Caki2 (cell line): ENCODE data around the gene HS6ST3. TPM values are rescaled to one million over a fixed set of nuclear protein-coding genes. Genes with fewer than 3 reads are reported as not detected.
"Not testable (repeated sequence)": the region's sequence is repeated elsewhere in the genome, so short reads cannot be mapped to it uniquely, and the experiment has no call there.

Experiments used
- DNase-seq: peaks from one replicate; pipeline ENCODE4 v3.0.0-alpha.2; 2015; ENCODE audit warnings: low read depth
- in situ Hi-C: cut with HindIII; loops from 2 replicates; pipeline ENCODE4 v1.10.0; 2016; ENCODE audit warnings: low sequenced_read_pairs, low pct_unique_long_range_greater_than_20kb, mixed read lengths
- total RNA-seq: library from RNA; depleted of rRNA; stranded (reverse); fragments of >200 nt; shearing (Covaris generic); gene quantifications from 2 replicates; pipeline ENCODE4 v1.2.3, GENCODE V29; 2014; ENCODE audit warnings: low replicate concordance

Gene HS6ST3
- total RNA-seq, 1 experiment from 2014 or later: 7.5 TPM

GRCh38 chr13:96475103-96475502 lies 385.2 kb downstream of the HS6ST3 start:
- no peak for DNase-seq
- in situ Hi-C loops: no loop called here

DNA sequence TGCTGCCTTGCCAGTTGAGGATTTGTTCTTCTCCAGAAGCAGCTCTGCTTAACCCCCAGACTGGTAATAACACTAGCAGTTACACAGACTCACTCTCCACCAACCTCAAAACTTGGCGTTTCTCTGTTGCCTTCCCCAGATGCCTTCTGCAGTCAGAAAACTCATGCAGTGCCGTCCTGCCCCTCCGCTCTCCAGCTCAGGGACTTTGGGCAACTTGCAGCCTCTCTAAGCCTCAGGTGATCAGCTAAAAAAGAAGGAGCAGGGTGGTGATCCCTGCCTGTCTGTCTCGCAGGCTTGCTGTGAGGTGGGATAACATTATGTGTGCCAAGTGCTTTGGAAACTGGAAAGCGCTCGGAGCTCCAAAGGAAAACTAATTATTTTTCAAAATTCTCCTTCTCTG lies 391.6 kb downstream of the HS6ST3 start:
- no peak for DNase-seq
- in situ Hi-C loops: no loop called here

- DNase-seq: no peak
- in situ Hi-C loops: no loop called here
Measured at GRCh38 chr13:96490496-96490989, 400.6 kb downstream of the HS6ST3 start.

DNA sequence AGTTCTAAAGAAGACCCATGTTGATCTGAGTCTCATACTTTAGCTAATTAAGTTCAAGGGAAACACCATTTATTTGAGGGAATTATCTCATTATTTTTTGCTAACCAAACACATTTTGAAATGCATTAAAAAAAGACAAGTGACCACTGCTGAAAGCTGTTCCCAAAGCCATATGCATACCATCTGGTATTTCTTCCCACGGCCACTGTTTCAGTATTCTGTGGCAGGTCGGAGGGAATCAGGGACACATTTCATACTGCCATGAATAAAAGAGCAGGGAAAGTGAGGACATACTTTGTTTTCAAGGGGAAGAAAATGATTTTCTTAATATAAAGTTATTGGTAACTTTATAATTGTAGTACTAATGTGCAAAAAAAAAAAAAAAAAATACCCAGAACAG lies 401.2 kb downstream of the HS6ST3 start:
- no peak for DNase-seq
- in situ Hi-C loops: no loop called here

DNA sequence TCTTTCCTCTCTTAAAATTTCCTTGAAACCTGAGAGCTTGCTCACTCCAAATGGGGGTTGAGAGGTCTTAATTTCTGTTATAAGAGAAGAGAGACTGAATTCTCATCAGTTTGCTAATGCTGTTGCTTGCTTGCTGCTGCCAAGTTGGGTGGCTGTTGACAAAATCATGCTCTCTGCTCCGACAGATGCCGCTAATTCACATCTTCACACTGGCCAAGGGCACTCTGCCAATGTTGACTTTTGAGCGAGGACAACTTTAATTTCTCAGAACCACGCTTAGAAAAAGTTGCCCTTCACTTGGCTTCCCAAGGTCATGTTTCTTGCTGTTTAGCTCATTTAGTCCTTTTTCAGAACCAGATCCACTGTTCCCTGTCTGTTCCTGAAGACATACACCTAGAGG lies 402.9 kb downstream of the HS6ST3 start:
- in situ Hi-C loops: no loop called here
- DNase-seq: no peak

DNA sequence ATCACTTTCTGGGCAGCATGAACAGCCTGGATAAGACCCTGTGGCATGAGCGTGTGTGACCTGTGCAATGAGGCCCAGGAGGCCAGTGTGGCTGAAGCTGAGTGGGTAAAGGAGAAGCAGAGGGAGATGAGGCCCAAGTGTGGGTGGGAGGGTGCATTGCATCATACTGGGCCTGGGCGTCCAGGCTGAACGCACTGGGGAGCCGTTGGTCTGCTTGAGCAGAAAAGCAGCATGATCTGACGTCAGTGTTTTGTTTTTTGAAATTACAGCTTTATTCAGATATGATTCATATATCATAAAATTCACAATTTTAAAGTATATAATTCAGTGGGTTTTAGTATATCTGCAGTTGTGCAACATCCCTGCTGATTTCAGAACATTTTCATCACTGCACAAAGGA lies 409.7 kb downstream of the HS6ST3 start:
- in situ Hi-C loops: no loop called here
- no peak for DNase-seq

DNA sequence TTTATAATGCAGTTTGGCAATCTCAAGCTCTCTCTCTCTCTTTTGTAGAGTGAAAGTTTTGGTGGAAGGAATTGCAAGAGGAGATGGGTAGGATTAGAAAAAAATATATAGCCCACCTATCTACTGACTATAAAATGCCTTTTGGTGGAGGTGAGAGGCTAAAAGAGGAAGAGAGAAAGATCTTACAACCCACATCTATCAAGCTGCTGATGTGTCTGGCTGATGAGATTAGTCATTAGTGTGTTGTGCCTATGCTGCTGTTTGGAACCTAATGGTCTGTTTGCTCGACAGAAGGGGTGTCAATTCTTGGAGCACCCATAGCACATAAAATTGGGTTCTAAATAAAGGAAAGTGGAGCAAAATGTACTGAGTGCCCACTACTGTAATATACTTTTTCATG lies 411.0 kb downstream of the HS6ST3 start:
- in situ Hi-C loops: no loop called here

DNA sequence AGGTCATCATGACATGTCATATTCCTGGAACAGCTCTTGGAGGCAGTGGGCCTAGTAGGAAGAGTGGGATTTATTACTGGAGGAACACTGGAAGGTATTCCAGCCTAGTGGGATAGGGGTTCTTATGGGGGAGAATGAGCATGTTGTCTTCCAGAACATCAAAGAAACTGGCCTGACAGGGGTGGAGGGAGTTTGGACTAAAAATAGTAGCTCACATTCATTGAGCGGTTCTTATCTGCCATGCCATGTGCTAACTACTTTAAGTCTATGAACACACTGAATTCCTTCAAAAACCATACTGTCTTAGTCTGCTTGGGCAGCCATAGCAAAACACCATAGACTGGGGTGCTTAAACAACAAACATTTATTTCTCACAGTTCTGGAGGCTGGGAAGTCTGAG lies 413.6 kb downstream of the HS6ST3 start:
- no peak for DNase-seq
- in situ Hi-C loops: no loop called here

More for the DNA sequence above, 411.0 kb downstream of the HS6ST3 start:
- no peak for DNase-seq

GRCh38 chr13:96511587-96511986 lies 421.7 kb downstream of the HS6ST3 start:
- in situ Hi-C loops: no loop called here
- no peak for DNase-seq

DNA sequence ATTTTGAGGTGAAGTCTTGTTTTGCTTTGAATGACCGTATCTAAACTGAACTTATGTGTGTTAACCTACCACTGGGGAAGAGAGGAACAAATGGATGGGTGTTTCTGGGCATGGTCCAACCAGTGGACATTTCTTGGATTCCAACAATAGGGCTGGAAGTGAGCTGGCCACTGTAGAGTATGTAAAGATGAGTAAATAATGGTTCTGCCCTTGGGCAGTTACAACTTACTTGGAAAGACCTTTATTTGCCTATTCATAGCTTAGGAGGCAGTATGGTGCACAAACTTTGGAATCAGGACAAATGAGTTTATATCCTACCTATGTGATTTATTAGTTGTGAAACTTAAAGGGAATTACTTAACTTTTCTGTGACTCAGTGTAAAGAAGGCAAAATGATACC lies 429.5 kb downstream of the HS6ST3 start:
- in situ Hi-C loops: no loop called here
- DNase-seq: no peak

GRCh38 chr13:96524398-96525020 lies 434.6 kb downstream of the HS6ST3 start:
- in situ Hi-C loops, DNase-seq: not testable (repeated sequence)

DNA sequence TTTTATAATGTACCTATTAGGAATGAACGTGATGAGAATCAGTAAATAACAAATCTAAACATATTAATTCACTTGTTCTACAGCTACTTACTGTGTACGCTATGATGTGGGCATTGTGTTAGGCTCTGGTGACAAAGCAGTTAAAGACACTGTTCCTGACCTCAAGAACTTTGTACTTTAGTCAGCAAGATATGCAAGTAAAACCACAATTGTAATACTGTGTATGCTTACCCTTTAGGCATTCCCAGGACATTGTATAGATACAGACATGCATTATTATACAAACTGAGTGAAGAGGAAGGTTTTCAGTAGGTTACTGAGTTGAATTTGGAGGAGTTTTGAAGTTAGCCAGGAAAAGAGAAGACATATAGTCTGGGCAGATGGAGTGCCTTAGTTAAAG lies 435.8 kb downstream of the HS6ST3 start:
- no peak for DNase-seq
- in situ Hi-C loops: no loop called here

GRCh38 chr13:96527497-96527896 lies 437.6 kb downstream of the HS6ST3 start:
- DNase-seq: no peak
- in situ Hi-C loops: no loop called here

- in situ Hi-C loops: no loop called here
- DNase-seq: no peak
Measured at GRCh38 chr13:96532804-96533203, 442.9 kb downstream of the HS6ST3 start.

DNA sequence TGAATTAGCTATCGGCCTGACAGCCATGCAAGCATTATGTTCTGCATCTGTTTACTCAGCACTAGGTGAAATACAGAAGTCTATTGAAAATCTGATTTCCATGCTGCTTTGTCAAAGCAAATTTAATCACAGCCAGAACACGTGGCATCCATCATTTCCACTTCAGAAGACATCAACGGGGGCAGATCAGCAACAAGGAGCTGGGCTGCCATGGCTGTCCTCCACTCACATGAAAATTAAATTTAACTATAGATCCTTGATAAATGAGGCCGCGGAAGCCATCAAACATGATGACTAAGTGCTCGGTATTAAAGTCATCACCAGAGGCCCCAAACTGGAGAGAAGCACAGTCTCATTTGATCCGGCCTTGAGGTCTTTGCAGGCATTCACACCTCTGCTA lies 443.5 kb downstream of the HS6ST3 start:
- in situ Hi-C loops: no loop called here
- DNase-seq: no peak

DNA sequence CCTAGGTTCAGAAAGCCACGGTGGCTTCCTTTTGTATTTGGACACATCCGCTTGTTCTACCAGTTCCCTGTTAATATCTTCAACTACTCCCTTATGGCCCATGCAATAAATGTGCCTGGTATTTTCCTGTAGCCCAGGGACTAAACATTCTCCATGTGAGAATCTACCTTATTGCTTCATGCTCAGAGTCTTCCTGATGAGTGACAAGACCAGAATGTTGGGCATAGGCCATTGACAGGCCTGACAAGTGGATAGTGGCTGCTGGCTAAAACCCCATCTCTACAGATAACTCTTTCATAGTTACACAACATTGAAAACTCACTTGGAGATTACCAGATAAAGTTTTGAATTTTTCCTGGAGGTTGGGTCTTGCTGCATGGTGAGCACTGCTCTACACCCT lies 449.9 kb downstream of the HS6ST3 start:
- in situ Hi-C loops: no loop called here
- DNase-seq: no peak

DNA sequence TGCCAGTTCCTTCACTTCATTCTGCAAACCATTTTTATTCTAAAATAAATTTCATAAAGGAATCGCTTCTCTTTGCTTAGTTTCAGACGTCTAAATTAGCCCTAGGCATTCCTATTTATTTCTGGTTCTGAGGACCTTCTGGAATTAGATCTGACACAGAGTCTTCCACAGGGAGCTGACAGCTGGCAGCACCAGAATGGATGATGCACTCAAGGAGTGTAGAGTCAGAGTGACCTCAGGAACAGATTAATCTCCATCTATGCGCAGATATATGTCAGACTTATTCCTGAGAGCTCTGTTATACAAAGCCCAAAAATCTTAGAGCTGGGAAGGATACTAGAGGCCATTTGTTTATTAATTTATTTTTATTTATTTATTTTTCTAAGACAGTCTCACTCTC lies 450.8 kb downstream of the HS6ST3 start:
- in situ Hi-C loops: no loop called here
- DNase-seq: no peak

GRCh38 chr13:96542986-96543385 lies 453.1 kb downstream of the HS6ST3 start:
- DNase-seq: no peak
- in situ Hi-C loops: no loop called here

DNA sequence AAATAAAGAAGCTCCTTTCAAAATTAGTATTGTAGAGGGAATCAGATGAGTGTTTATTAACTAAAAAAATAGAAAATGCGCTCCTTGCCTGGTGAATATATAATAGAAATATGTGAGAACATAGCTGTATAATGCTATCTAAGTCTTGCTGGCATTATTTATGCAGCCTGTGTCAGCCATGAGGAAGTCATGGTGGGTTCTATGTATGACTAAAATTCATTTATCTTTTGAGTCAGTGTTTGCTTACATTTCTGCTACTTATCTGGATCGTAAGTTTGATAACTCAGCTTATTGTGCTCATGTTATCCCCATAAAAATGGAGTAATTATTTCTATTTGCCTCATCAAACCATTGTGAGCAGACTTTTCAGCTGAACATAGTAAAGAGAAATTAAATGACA lies 455.1 kb downstream of the HS6ST3 start:
- DNase-seq: no peak
- in situ Hi-C loops: no loop called here

DNA sequence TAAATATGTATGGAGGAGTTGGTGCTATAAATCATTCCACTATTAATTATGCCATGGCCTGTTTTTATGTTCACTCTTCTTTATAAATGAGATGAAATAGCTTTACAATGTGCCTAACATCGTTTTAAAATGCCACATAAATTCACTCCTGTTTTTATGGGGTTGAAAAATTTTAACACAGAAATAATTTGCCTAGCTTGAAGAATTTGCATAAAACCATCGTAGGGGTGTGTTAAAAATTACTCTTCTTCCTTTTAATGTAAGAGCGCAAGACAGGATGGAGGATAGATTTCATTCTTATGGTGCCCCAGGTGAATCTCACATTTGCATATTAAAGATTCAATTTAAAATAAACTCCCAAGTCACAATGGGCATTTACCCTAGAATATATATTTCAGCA lies 456.6 kb downstream of the HS6ST3 start:
- no peak for DNase-seq
- in situ Hi-C loops: no loop called here

- in situ Hi-C loops: no loop called here
- DNase-seq: no peak
Measured at GRCh38 chr13:96551546-96551945, 461.6 kb downstream of the HS6ST3 start.
